ENCODE data around the gene PTPMT1.

- TF ChIP-seq, protein P1, sequence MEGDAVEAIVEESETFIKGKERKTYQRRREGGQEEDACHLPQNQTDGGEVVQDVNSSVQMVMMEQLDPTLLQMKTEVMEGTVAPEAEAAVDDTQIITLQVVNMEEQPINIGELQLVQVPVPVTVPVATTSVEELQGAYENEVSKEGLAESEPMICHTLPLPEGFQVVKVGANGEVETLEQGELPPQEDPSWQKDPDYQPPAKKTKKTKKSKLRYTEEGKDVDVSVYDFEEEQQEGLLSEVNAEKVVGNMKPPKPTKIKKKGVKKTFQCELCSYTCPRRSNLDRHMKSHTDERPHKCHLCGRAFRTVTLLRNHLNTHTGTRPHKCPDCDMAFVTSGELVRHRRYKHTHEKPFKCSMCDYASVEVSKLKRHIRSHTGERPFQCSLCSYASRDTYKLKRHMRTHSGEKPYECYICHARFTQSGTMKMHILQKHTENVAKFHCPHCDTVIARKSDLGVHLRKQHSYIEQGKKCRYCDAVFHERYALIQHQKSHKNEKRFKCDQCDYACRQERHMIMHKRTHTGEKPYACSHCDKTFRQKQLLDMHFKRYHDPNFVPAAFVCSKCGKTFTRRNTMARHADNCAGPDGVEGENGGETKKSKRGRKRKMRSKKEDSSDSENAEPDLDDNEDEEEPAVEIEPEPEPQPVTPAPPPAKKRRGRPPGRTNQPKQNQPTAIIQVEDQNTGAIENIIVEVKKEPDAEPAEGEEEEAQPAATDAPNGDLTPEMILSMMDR (IDR thresholded peaks at IDR 0.05; ENCODE audit: low read depth, low read length) = no peak
- no peak for TF ChIP-seq EZH2phosphoT487 (IDR thresholded peaks at IDR 0.05; ENCODE audit: low read depth)
These were observed 5.0 kb upstream of the PTPMT1 start for GRCh38 chr11:47560426-47560825.

Measured in OCI-LY3 (cell line).